GM12878 (cell line): ENCODE measurements around the gene AAGAB. TPM values are rescaled to one million over a fixed set of nuclear protein-coding genes. Genes with fewer than 3 reads are reported as not detected.
A peak's percentile ranks its signal among the peaks of the same experiment; 100 is the strongest.

ENCODE experiments used
- ATAC-seq: fragments of 200-7000 bp; cut with Tn5 transposase; 3 replicates; pipeline ENCODE4 v1.9.1; 2020; ENCODE audit warnings: mild to moderate bottlenecking, moderate library complexity
- BruUV-seq: library from RNA; stranded (reverse); fragments of 400-500 nt; replicated peaks from 2 replicates; lab custom pipeline; 2021; lab: Mats Ljungman, UMichigan
- CTCF ChIA-PET: fragments of 300-600 bp; sonication (Branson Sonifier 250); formaldehyde crosslinking; extraction: SDS; loops from one replicate; lab custom pipeline; 2021; ENCODE audit warnings: inconsistent platforms; lab: Yijun Ruan, JAX
- POLR2A ChIA-PET: fragments of 350-600 bp; formaldehyde crosslinking; extraction: SDS; loops from one replicate; lab custom pipeline; 2021; ENCODE audit warnings: inconsistent platforms; lab: Charles Lee
- RAD21 ChIA-PET: fragments of 300-600 bp; sonication (Branson Sonifier 250); formaldehyde crosslinking; loops from one replicate; lab custom pipeline; 2023; ENCODE audit warnings: antibody characterized with exemption; ENCODE audit not compliant: unreplicated experiment; lab: Charles Lee
- SMC1A ChIA-PET: fragments of 300-600 bp; sonication (Branson Sonifier 250); formaldehyde crosslinking; loops from one replicate; lab custom pipeline; 2023; ENCODE audit not compliant: unreplicated experiment, uncharacterized antibody; lab: Charles Lee
- DNase-seq: peaks from one replicate; pipeline ENCODE4 v3.0.0-alpha.2; 2011; ENCODE audit warnings: low read depth, low spot score
- FAIRE-seq: peaks from 3 replicates; lab custom pipeline; 2011; peaks lifted over from hg19 to GRCh38; lab: Jason Lieb, UNC
- H2AFZ ChIP-seq: 2 replicates; pipeline ENCODE4 v1.6.0; 2011; ENCODE audit warnings: low read depth, low read length, control low read depth; ENCODE audit not compliant: control insufficient read depth
- H3K27ac ChIP-seq: 2 replicates; pipeline ENCODE4 v1.5.1; 2011; ENCODE audit warnings: control low read depth; ENCODE audit not compliant: control insufficient read depth, insufficient read depth
- H3K27me3 ChIP-seq, 2 experiments: replicated peaks in 1 of 2; 2 replicates each; pipeline versions ENCODE4 v1.6.0 to v1.6.1; 2011; ENCODE audit warnings: low read length in 1 of 2; ENCODE audit not compliant: control insufficient read depth in 2 of 2, insufficient read depth in 2 of 2
- H3K36me3 ChIP-seq, 2 experiments: 2 replicates each; pipeline ENCODE4 v1.5.1; 2011; ENCODE audit warnings: low read length in 1 of 2; ENCODE audit not compliant: control insufficient read depth in 2 of 2, insufficient read depth in 2 of 2
- H3K4me1 ChIP-seq: 2 replicates; pipeline ENCODE4 v1.6.1; 2011; ENCODE audit warnings: mild to moderate bottlenecking, low read length, moderate library complexity, mixed read lengths; ENCODE audit not compliant: control insufficient read depth, insufficient read depth
- H3K4me2 ChIP-seq: 2 replicates; pipeline ENCODE4 v1.6.0; 2011; ENCODE audit warnings: control low read depth; ENCODE audit not compliant: control insufficient read depth, insufficient read depth
- H3K4me3 ChIP-seq: fragments of 200-600 bp; sonication (generic); 2 replicates; pipeline ENCODE4 v1.5.1; 2016
- H3K79me2 ChIP-seq: 2 replicates; pipeline ENCODE4 v1.6.0; 2011; ENCODE audit warnings: low read length; ENCODE audit not compliant: control insufficient read depth, insufficient read depth
- H3K9ac ChIP-seq: 2 replicates; pipeline ENCODE4 v1.8.0; 2011; ENCODE audit warnings: low read length, control low read depth, mixed read lengths; ENCODE audit not compliant: control insufficient read depth, insufficient read depth
- H3K9me3 ChIP-seq: replicated peaks from 3 replicates; pipeline ENCODE4 v1.5.1; 2011; ENCODE audit warnings: mild to moderate bottlenecking, low read length; ENCODE audit not compliant: control insufficient read depth, insufficient read depth
- H4K20me1 ChIP-seq: 2 replicates; pipeline ENCODE4 v1.6.0; 2011; ENCODE audit not compliant: control insufficient read depth, insufficient read depth
- HSF1 ChIP-seq: fragments of 150-350 bp; IDR thresholded peaks from 2 replicates; pipeline ENCODE4 v1.6.1; 2014; ENCODE audit warnings: mild to moderate bottlenecking, low read depth, low read length
- POLR2A ChIP-seq: IDR thresholded peaks from 2 replicates; pipeline ENCODE4 v1.6.1; 2011; ENCODE audit warnings: low read depth, mild to moderate bottlenecking, low read length
- TAF1 ChIP-seq: IDR thresholded peaks from 2 replicates; pipeline ENCODE4 v1.6.1; 2011; ENCODE audit warnings: mild to moderate bottlenecking, low read depth, low read length, borderline replicate concordance
- USF1 ChIP-seq: IDR thresholded peaks from 2 replicates; pipeline ENCODE4 v1.6.1; 2011; ENCODE audit warnings: borderline replicate concordance, low read depth, mild to moderate bottlenecking, moderate library complexity, mixed read lengths, low read length; ENCODE audit not compliant: insufficient read depth; ENCODE audit errors: extremely low read length
- ZNF384 ChIP-seq: IDR thresholded peaks from 2 replicates; pipeline ENCODE4 v1.6.1; 2012; ENCODE audit warnings: low read depth, mild to moderate bottlenecking, low read length, improper control_type of control experiment, borderline replicate concordance
- WGBS: methylation state at CpG from one replicate; pipeline ENCODE4 v1.1.6; 2016; ENCODE audit warnings: low lambda C conversion rate; ENCODE audit not compliant: insufficient replicate concordance, insufficient coverage; ENCODE audit errors: missing lambda C conversion rate; 5-methylcytosine and 5-hydroxymethylcytosine counted together
- in situ Hi-C: fragments of 300-500 bp; cut with MboI; formaldehyde crosslinking; loops from 9 replicates; pipeline ENCODE4 v1.14.3; 2018; ENCODE audit warnings: mixed read lengths
- intact Hi-C: fragments of 100-400 bp; cut with micrococcal nuclease; formaldehyde crosslinking; loops from one replicate; pipeline ENCODE4 v1.14.2; 2022; ENCODE audit not compliant: unreplicated experiment
- polyA plus RNA-seq, 11 experiments: library from polyadenylated mRNA; depleted of rRNA in 4 of 11; unstranded in 6 of 11; stranded (reverse) in 5 of 11; fragments of >200 nt; fragmentation: Nextera tagmentation in 4 of 11; fragmentation: Illumina TruSeq in 1 of 11; extraction: Ambion mirVana in 4 of 11; extraction: Trizol in 1 of 11; gene quantifications; 1 replicate in 1 of 11; 2 replicates in 10 of 11; pipeline versions ENCODE4 v1.2.1 to v1.2.3, GENCODE V29; 2011 to 2016; ENCODE audit warnings: inconsistent platforms in 2 of 11, missing spikeins in 2 of 11, low read depth in 1 of 11
- total RNA-seq, 4 experiments: library from RNA; depleted of rRNA in 3 of 4; stranded (reverse); fragments of >200 nt in 3 of 4; fragmentation: Illumina TruSeq in 1 of 4; extraction: Trizol in 1 of 4; gene quantifications; 2 replicates each; pipeline versions ENCODE4 v1.2.1 to v1.2.3, GENCODE V29; 2013 to 2021
- TF ChIP-seq, protein P1 (sequence below): fragments of 450-650 bp; formaldehyde crosslinking; IDR thresholded peaks from 2 replicates; pipeline ENCODE4 v1.4.0; 2020; ENCODE audit warnings: mild to moderate bottlenecking, moderate library complexity
- TF ChIP-seq, protein P2 (sequence below): IDR thresholded peaks from 2 replicates; pipeline ENCODE4 v1.6.1; 2012; ENCODE audit warnings: low read depth, low read length, improper control_type of control experiment

The AAGAB gene
- total and polyA plus RNA-seq, 10 of the 15 experiments (the other 5 are each of a cell fraction or from before 2014, with no cell fraction given), result 11.4 to 62.3 (median 38.0) TPM

GRCh38 chr15:67180514-67181191 lies 73.8 kb downstream of the AAGAB start (continued):
- TF ChIP-seq, protein P1, sequence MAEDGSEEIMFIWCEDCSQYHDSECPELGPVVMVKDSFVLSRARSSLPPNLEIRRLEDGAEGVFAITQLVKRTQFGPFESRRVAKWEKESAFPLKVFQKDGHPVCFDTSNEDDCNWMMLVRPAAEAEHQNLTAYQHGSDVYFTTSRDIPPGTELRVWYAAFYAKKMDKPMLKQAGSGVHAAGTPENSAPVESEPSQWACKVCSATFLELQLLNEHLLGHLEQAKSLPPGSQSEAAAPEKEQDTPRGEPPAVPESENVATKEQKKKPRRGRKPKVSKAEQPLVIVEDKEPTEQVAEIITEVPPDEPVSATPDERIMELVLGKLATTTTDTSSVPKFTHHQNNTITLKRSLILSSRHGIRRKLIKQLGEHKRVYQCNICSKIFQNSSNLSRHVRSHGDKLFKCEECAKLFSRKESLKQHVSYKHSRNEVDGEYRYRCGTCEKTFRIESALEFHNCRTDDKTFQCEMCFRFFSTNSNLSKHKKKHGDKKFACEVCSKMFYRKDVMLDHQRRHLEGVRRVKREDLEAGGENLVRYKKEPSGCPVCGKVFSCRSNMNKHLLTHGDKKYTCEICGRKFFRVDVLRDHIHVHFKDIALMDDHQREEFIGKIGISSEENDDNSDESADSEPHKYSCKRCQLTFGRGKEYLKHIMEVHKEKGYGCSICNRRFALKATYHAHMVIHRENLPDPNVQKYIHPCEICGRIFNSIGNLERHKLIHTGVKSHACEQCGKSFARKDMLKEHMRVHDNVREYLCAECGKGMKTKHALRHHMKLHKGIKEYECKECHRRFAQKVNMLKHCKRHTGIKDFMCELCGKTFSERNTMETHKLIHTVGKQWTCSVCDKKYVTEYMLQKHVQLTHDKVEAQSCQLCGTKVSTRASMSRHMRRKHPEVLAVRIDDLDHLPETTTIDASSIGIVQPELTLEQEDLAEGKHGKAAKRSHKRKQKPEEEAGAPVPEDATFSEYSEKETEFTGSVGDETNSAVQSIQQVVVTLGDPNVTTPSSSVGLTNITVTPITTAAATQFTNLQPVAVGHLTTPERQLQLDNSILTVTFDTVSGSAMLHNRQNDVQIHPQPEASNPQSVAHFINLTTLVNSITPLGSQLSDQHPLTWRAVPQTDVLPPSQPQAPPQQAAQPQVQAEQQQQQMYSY, result no peak
- TF ChIP-seq, protein P2, sequence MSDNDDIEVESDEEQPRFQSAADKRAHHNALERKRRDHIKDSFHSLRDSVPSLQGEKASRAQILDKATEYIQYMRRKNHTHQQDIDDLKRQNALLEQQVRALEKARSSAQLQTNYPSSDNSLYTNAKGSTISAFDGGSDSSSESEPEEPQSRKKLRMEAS, result no peak
- TF ChIP-seq HSF1 (no peak), TAF1 (no peak)

GRCh38 chr15:67180035-67180434 lies 74.4 kb downstream of the AAGAB start:
- Histone ChIP-seq H3K36me3 (peaks cover 26 to 34% of the 10 kb centered on the region in 2 experiments), H3K27me3 (no peaks in the 10 kb centered on the region), H3K4me2 (no peak overlapping the region), H3K9ac (no peak overlapping the region), H4K20me1 (no peaks in the 10 kb centered on the region), H3K4me3 (no peak overlapping the region), H3K9me3 (no peaks in the 10 kb centered on the region), H3K4me1 (peaks cover 7% of the 10 kb centered on the region), H2AFZ (no peak overlapping the region), H3K27ac (no peak overlapping the region), H3K79me2 (no peaks in the 10 kb centered on the region)
- intact Hi-C loops (no loop called here), in situ Hi-C loops (no loop called here)
- CTCF ChIA-PET, result interaction anchor here (1.5 kb wide), 1 partner anchor 233 kb away, joined by 3 read pairs; no protein-coding TSS in a partner anchor
- FAIRE-seq, result no peak
- no peak for DNase-seq
- TF ChIP-seq POLR2A (peak; percentile 36; the same call in 1 of the 2 replicates), USF1 (no peak), ZNF384 (no peak)
- POLR2A ChIA-PET, result no interaction called here
- no peak for ATAC-seq
- RAD21 ChIA-PET, result no interaction called here
- SMC1A ChIA-PET, result no interaction called here
- 98% methylated on average over 11 of the region's 11 CpGs for WGBS
- BruUV-seq, result no TSS peak
